Subcutaneous adipose tissue (tissue), 4 donors: ENCODE data around the gene GPR52. TPM values are rescaled to one million over a fixed set of nuclear protein-coding genes. Genes with fewer than 3 reads are reported as not detected.

Experiments
- CTCF ChIP-seq: fragments of 450-650 bp; IDR thresholded peaks from one replicate; pipeline ENCODE4 v1.5.1; 2016; ENCODE audit warnings: low read depth, mild to moderate bottlenecking, control low read depth, antibody characterized with exemption, moderate library complexity
- total RNA-seq, 4 donors: library from RNA; depleted of rRNA; stranded (reverse); fragments of >200 nt; gene quantifications; one replicate each; pipeline ENCODE4 v1.1.0, GENCODE V29; 2016

The GPR52 gene
- total RNA-seq, 4 donors from 2014 or later = 0.75 to 7.2 (median 2.7) TPM

- TF ChIP-seq CTCF = no peak
Observed at GRCh38 chr1:174465855-174466254, 18.1 kb downstream of the GPR52 start.

GRCh38 chr1:174466607-174467006 lies 18.8 kb downstream of the GPR52 start:
- no peak for TF ChIP-seq CTCF

- TF ChIP-seq CTCF = no peak
Observed at GRCh38 chr1:174469052-174469451, 21.3 kb downstream of the GPR52 start.

GRCh38 chr1:174469687-174470086 lies 21.9 kb downstream of the GPR52 start:
- no peak for TF ChIP-seq CTCF

- no peak for TF ChIP-seq CTCF
Observed at GRCh38 chr1:174479281-174479680, 31.5 kb downstream of the GPR52 start.

- no peak for TF ChIP-seq CTCF
Observed at GRCh38 chr1:174480324-174480723, 32.6 kb downstream of the GPR52 start.

GRCh38 chr1:174491606-174492005 lies 43.8 kb downstream of the GPR52 start:
- no peak for TF ChIP-seq CTCF
